ENCODE data around the gene PPM1F. TPM values are rescaled to one million over a fixed set of nuclear protein-coding genes. Genes with fewer than 3 reads are reported as not detected.

Gene PPM1F
- polyA plus RNA-seq, 3 donors, result 34.8 to 38.5 (median 36.1) TPM

Other genes starting within 250 kb of the PPM1F start
- 10 to 100 TPM; 12.3 to 14.5 (median 13.2) TPM for gene YPEL1, start 217.1 kb downstream of the PPM1F start, polyA plus RNA-seq (ENCODE audit: insufficient read length in 3 of 3)
- 100 to 1,000 TPM; 126 to 135 (median 135) TPM for gene MAPK1, start 85.2 kb downstream of the PPM1F start, polyA plus RNA-seq (ENCODE audit: insufficient read length in 3 of 3)
- 10 to 100 TPM; 22.4 to 27.8 (median 22.9) TPM for gene TOP3B, start 29.9 kb upstream of the PPM1F start, polyA plus RNA-seq (ENCODE audit: insufficient read length in 3 of 3)